Smooth muscle cell (in vitro differentiated cells): Measurements from ENCODE around the gene RTEL1. TPM values are rescaled to one million over a fixed set of nuclear protein-coding genes. Genes with fewer than 3 reads are reported as not detected.
"Not testable (repeated sequence)": the region's sequence is repeated elsewhere in the genome, so short reads cannot be mapped to it uniquely, and the experiment has no call there.

Experiments
- DNase-seq: peaks from one replicate; lab custom pipeline; 2025; ENCODE audit not compliant: unreplicated experiment; lab: John Stamatoyannopoulos, UW
- H2AFZ ChIP-seq: fragments of 200-600 bp; sonication (generic); 2 replicates; pipeline ENCODE4 v1.6.0; 2016; ENCODE audit warnings: antibody characterized with exemption, low read depth, mild to moderate bottlenecking
- H3F3A ChIP-seq: fragments of 200-600 bp; sonication (generic); 2 replicates; pipeline ENCODE4 v1.6.0; 2017; ENCODE audit warnings: antibody characterized with exemption, low read depth
- H3K27ac ChIP-seq: fragments of 200-600 bp; sonication (generic); 2 replicates; pipeline ENCODE4 v1.5.1; 2016; ENCODE audit warnings: low read depth, mild to moderate bottlenecking
- H3K27me3 ChIP-seq: fragments of 200-600 bp; sonication (generic); 2 replicates; pipeline ENCODE4 v1.6.1; 2016; ENCODE audit warnings: low read depth, mild to moderate bottlenecking
- H3K36me3 ChIP-seq: fragments of 200-600 bp; sonication (generic); 2 replicates; pipeline ENCODE4 v1.5.1; 2016; ENCODE audit warnings: low read depth
- H3K4me1 ChIP-seq: fragments of 200-600 bp; sonication (generic); 2 replicates; pipeline ENCODE4 v1.5.1; 2016; ENCODE audit warnings: low read depth
- H3K4me2 ChIP-seq: fragments of 200-600 bp; sonication (generic); 2 replicates; pipeline ENCODE4 v1.6.0; 2016; ENCODE audit warnings: mild to moderate bottlenecking
- H3K4me3 ChIP-seq: fragments of 200-600 bp; sonication (generic); 2 replicates; pipeline ENCODE4 v1.5.1; 2016; ENCODE audit warnings: mild to moderate bottlenecking
- H3K79me2 ChIP-seq: fragments of 200-600 bp; sonication (generic); 2 replicates; pipeline ENCODE4 v1.6.0; 2016; ENCODE audit warnings: low read depth, mild to moderate bottlenecking
- H3K9ac ChIP-seq: fragments of 200-600 bp; sonication (generic); 2 replicates; pipeline ENCODE4 v1.6.0; 2016; ENCODE audit warnings: low read depth
- H3K9me3 ChIP-seq: fragments of 200-600 bp; sonication (generic); replicated peaks from 2 replicates; pipeline ENCODE4 v1.5.1; 2016; ENCODE audit warnings: low read depth
- H4K20me1 ChIP-seq: fragments of 200-600 bp; sonication (generic); 2 replicates; pipeline ENCODE4 v1.6.0; 2016; ENCODE audit warnings: low read depth
- CTCF ChIP-seq: fragments of 200-600 bp; sonication (generic); IDR thresholded peaks from 2 replicates; pipeline ENCODE4 v1.5.1; 2017; ENCODE audit warnings: borderline replicate concordance, mild to moderate bottlenecking, antibody characterized with exemption; ENCODE audit not compliant: insufficient read depth, poor library complexity, severe bottlenecking
- WGBS: methylation state at CpG from one replicate; pipeline ENCODE4 v1.1.7; 2016; ENCODE audit warnings: low lambda C conversion rate; 5-methylcytosine and 5-hydroxymethylcytosine counted together
- polyA plus RNA-seq: library from polyadenylated mRNA; unstranded; fragments of >200 nt; fragmentation: Nextera tagmentation; extraction: Ambion mirVana; gene quantifications from 2 replicates; pipeline ENCODE4 v1.2.1, GENCODE V29; 2016
- total RNA-seq: library from RNA; depleted of rRNA; stranded (reverse); fragments of >200 nt; gene quantifications from 2 replicates; pipeline ENCODE4 v1.2.3, GENCODE V29; 2014

The RTEL1 gene
- total and polyA plus RNA-seq, 2 experiments from 2014 or later = 10.4 to 14.2 TPM

- H3F3A ChIP-seq = no peaks in the 10 kb centered on the region
- no peak overlapping the region for H3K27ac ChIP-seq
- no peak for DNase-seq
- H4K20me1 ChIP-seq = no peaks in the 10 kb centered on the region
- H3K9me3 ChIP-seq = no peaks in the 10 kb centered on the region
- H3K27me3 ChIP-seq = no peaks in the 10 kb centered on the region
- no peak overlapping the region for H3K9ac ChIP-seq
- no peak overlapping the region for H3K4me3 ChIP-seq
- H3K4me2 ChIP-seq = no peak overlapping the region
- no peak for TF ChIP-seq CTCF
- H3K36me3 ChIP-seq = no peaks in the 10 kb centered on the region
- no peaks in the 10 kb centered on the region for H3K79me2 ChIP-seq
- no peaks in the 10 kb centered on the region for H3K4me1 ChIP-seq
- H2AFZ ChIP-seq = no peak overlapping the region
- 91% methylated on average over 15 of the region's 15 CpGs for WGBS
Observed at GRCh38 chr20:63643946-63644345, 14.2 kb upstream of the RTEL1 start.

- TF ChIP-seq CTCF = no peak
Observed at GRCh38 chr20:63645218-63645617, 12.9 kb upstream of the RTEL1 start.

GRCh38 chr20:63648190-63648589 lies 9.9 kb upstream of the RTEL1 start:
- Histone ChIP-seq H3K9ac (no peak overlapping the region), H3K36me3 (no peaks in the 10 kb centered on the region), H3K9me3 (no peaks in the 10 kb centered on the region), H3K27ac (no peak overlapping the region), H3K4me3 (no peak overlapping the region), H3K79me2 (no peaks in the 10 kb centered on the region), H3K4me2 (no peak overlapping the region), H4K20me1 (peaks cover 13% of the 10 kb centered on the region), H3F3A (no peaks in the 10 kb centered on the region), H3K4me1 (no peaks in the 10 kb centered on the region), H2AFZ (no peak overlapping the region), H3K27me3 (no peaks in the 10 kb centered on the region)
- whole genome bisulfite sequencing = 91% methylated on average over 6 of the region's 6 CpGs
- DNase-seq = no peak
- TF ChIP-seq CTCF = no peak

More at GRCh38 chr20:63645218-63645617, 12.9 kb upstream of the RTEL1 start:
- no peaks in the 10 kb centered on the region for H3F3A ChIP-seq
- no peak for DNase-seq
- H3K9ac ChIP-seq = no peak overlapping the region
- H3K4me1 ChIP-seq = no peaks in the 10 kb centered on the region
- H3K79me2 ChIP-seq = no peaks in the 10 kb centered on the region
- no peak overlapping the region for H3K4me3 ChIP-seq
- WGBS = 60% methylated on average over 4 of the region's 4 CpGs
- no peak overlapping the region for H3K27ac ChIP-seq
- no peak overlapping the region for H3K4me2 ChIP-seq
- H3K36me3 ChIP-seq = no peaks in the 10 kb centered on the region
- no peaks in the 10 kb centered on the region for H3K9me3 ChIP-seq
- no peaks in the 10 kb centered on the region for H3K27me3 ChIP-seq
- no peaks in the 10 kb centered on the region for H4K20me1 ChIP-seq
- no peak overlapping the region for H2AFZ ChIP-seq

GRCh38 chr20:63648895-63649589 lies 9.1 kb upstream of the RTEL1 start:
- H3K4me2 ChIP-seq = no peak overlapping the region
- H3K27ac ChIP-seq = no peak overlapping the region
- DNase-seq = no peak
- H3K27me3 ChIP-seq = no peaks in the 10 kb centered on the region
- H3K4me3 ChIP-seq = no peak overlapping the region
- H3K36me3 ChIP-seq = no peaks in the 10 kb centered on the region
- no peaks in the 10 kb centered on the region for H3F3A ChIP-seq
- WGBS = 88% methylated on average over 11 of the region's 11 CpGs
- H4K20me1 ChIP-seq = peaks cover 13% of the 10 kb centered on the region
- H3K4me1 ChIP-seq = no peaks in the 10 kb centered on the region
- no peak overlapping the region for H2AFZ ChIP-seq
- no peak overlapping the region for H3K9ac ChIP-seq
- H3K9me3 ChIP-seq = no peaks in the 10 kb centered on the region
- no peaks in the 10 kb centered on the region for H3K79me2 ChIP-seq
- no peak for TF ChIP-seq CTCF

GRCh38 chr20:63650486-63650885 lies 7.6 kb upstream of the RTEL1 start:
- H3K27me3 ChIP-seq, H3K4me2 ChIP-seq, H3K27ac ChIP-seq, DNase-seq, H3K4me1 ChIP-seq, H3K79me2 ChIP-seq, H3K9ac ChIP-seq, H2AFZ ChIP-seq, H3K4me3 ChIP-seq, H3K36me3 ChIP-seq, H3F3A ChIP-seq, H3K9me3 ChIP-seq: not testable (repeated sequence)
- H4K20me1 ChIP-seq = peaks cover 13% of the 10 kb centered on the region
- 98% methylated on average over 14 of the region's 25 CpGs for whole genome bisulfite sequencing
